NCI-H2107 (cell line): ENCODE data around the gene NEURL4.

ENCODE experiments used
- DNase-seq: peaks from one replicate; lab custom pipeline; 2025; lab: John Stamatoyannopoulos, UW

Gene NEURL4

GRCh38 chr17:7279448-7279847 lies 49.7 kb downstream of the NEURL4 start:
- DNase-seq = no peak

GRCh38 chr17:7266784-7267183 lies 62.4 kb downstream of the NEURL4 start:
- no peak for DNase-seq
